ENCODE data around the gene GOLGA2.
"Not testable (repeated sequence)": the region's sequence is repeated elsewhere in the genome, so short reads cannot be mapped to it uniquely, and the experiment has no call there.

The GOLGA2 gene

GRCh38 chr9:128244837-128245231 is 31.0 kb downstream of the GOLGA2 start:
- Histone ChIP-seq H3K27ac (ENCODE audit: low read length) (no peak overlapping the region), H3K9ac (ENCODE audit: low read depth, low read length) (no peak overlapping the region)

GRCh38 chr9:128244091-128244836 is 31.5 kb downstream of the GOLGA2 start:
- Histone ChIP-seq H3K27ac (ENCODE audit: low read length) (no peak overlapping the region), H3K9me3 (ENCODE audit: insufficient read depth, low read depth, low read length) (no peaks in the 10 kb centered on the region), H3K36me3 (ENCODE audit: insufficient read depth, low read depth, low read length) (peaks cover 9% of the 10 kb centered on the region), H3K27me3 (ENCODE audit: insufficient read depth, low read length) (no peaks in the 10 kb centered on the region; the same call in 1 of the 2 replicates), H3K4me3 (ENCODE audit: low read length) (no peak overlapping the region), H3K4me1 (ENCODE audit: insufficient read depth, low read length) (peaks cover 7% of the 10 kb centered on the region), H3K9ac (ENCODE audit: low read depth, low read length) (no peak overlapping the region)

More at GRCh38 chr9:128244837-128245231, 31.0 kb downstream of the GOLGA2 start:
- Histone ChIP-seq H3K27me3 (ENCODE audit: insufficient read depth, low read length) (no peaks in the 10 kb centered on the region; the same call in 1 of the 2 replicates), H3K4me3 (ENCODE audit: low read length) (no peak overlapping the region), H3K4me1 (ENCODE audit: insufficient read depth, low read length) (peaks cover 7% of the 10 kb centered on the region), H3K36me3 (ENCODE audit: insufficient read depth, low read depth, low read length) (peaks cover 6% of the 10 kb centered on the region), H3K9me3 (ENCODE audit: insufficient read depth, low read depth, low read length) (no peaks in the 10 kb centered on the region)

DNA sequence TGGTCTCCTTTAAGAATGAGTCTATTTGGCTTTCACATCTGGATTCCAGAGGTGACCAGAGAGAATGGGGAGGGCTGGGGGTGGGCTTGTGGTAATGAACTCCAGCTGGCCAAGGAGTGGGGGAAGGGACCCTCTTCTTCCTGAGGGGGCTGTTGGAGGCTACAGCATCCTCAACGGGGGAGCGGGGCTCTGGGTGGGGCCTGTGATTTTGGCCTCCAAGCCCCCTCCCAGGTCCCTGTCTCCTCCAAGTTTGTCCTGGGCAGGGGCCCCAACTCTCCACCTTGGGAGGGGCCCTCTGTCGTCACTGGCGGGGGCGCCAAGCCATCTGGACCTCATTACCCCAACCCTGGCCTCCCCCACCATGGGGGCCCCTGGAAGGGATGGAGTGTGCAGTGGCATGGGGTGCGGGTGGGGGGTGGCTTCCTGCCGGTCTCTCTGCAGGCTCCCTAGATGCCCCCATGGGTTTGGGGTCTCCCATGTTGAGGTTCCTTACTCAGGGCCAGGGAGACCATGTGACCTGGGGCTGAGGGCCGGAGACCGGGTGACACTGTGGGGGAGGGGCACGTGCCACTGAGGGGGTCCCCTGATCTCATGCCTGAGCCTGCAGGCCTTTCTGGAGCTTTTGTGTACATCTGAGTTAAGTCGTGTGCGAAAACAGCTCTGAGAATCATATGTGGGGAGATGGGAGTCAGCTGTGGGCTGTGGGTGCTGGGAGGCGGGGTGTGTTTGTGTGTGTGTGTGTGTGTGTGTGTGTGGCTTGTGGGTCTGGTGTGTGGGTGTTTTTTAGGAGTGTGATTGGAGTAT is 32.4 kb downstream of the GOLGA2 start:
- peaks cover 9% of the 10 kb centered on the region for H3K36me3 ChIP-seq (ENCODE audit: insufficient read depth, low read depth, low read length)
- no peaks in the 10 kb centered on the region for H3K27me3 ChIP-seq (ENCODE audit: insufficient read depth, low read length)
- H3K9me3 ChIP-seq (ENCODE audit: insufficient read depth, low read depth, low read length): no peaks in the 10 kb centered on the region
- no peak overlapping the region for H3K27ac ChIP-seq (ENCODE audit: low read length)
- H3K4me3 ChIP-seq (ENCODE audit: low read length): no peak overlapping the region
- no peak overlapping the region for H3K9ac ChIP-seq (ENCODE audit: low read depth, low read length)
- peaks cover 7% of the 10 kb centered on the region for H3K4me1 ChIP-seq (ENCODE audit: insufficient read depth, low read length)

- Histone ChIP-seq H3K4me3 (ENCODE audit: low read length) (no peak overlapping the region), H3K4me1 (ENCODE audit: insufficient read depth, low read length) (peaks cover 7% of the 10 kb centered on the region), H3K27me3 (ENCODE audit: insufficient read depth, low read length) (no peaks in the 10 kb centered on the region), H3K36me3 (ENCODE audit: insufficient read depth, low read depth, low read length) (peaks cover 9% of the 10 kb centered on the region), H3K9ac (ENCODE audit: low read depth, low read length) (no peak overlapping the region), H3K27ac (ENCODE audit: low read length) (no peak overlapping the region), H3K9me3 (ENCODE audit: insufficient read depth, low read depth, low read length) (no peaks in the 10 kb centered on the region)
These were observed 33.0 kb downstream of the GOLGA2 start for GRCh38 chr9:128242828-128243214.

GRCh38 chr9:128242124-128242523 is 33.7 kb downstream of the GOLGA2 start:
- no peak overlapping the region for H3K9ac ChIP-seq (ENCODE audit: low read depth, low read length)
- peaks cover 7% of the 10 kb centered on the region for H3K4me1 ChIP-seq (ENCODE audit: insufficient read depth, low read length)
- no peak overlapping the region for H3K27ac ChIP-seq (ENCODE audit: low read length)
- no peaks in the 10 kb centered on the region for H3K9me3 ChIP-seq (ENCODE audit: insufficient read depth, low read depth, low read length)
- no peak overlapping the region for H3K4me3 ChIP-seq (ENCODE audit: low read length)
- H3K27me3 ChIP-seq (ENCODE audit: insufficient read depth, low read length): no peaks in the 10 kb centered on the region
- peaks cover 9% of the 10 kb centered on the region for H3K36me3 ChIP-seq (ENCODE audit: insufficient read depth, low read depth, low read length)

DNA sequence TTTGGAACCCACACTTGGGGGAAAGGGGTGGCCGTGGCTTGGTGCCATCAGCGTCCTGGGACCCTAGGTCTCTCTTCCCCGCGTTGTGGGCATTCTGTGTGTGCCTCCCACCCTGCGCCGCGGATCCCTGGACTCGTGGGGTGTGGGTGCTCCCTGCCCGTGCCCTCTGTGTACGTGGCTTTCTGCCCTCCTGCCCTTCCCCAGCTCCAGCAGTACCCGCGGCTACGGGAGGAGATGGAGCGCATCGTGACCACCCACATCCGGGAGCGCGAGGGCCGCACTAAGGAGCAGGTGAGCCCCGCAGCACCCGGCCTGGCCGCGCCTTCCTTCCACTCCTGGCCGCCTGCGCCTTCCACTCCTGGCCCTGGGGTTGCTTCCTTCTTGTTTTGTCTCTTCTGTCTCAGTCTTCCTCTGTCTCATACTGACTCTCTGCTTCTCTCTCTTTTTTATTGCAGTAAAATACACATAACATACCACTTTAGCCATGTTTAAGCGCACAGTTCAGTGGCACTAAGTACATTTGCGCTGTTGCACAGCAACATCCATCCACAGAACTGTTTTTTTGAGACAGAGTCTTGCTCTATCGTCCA is 41.9 kb downstream of the GOLGA2 start:
- H3K9me3 ChIP-seq (ENCODE audit: insufficient read depth, low read depth, low read length): no peaks in the 10 kb centered on the region
- no peaks in the 10 kb centered on the region for H3K4me1 ChIP-seq (ENCODE audit: insufficient read depth, low read length)
- no peak overlapping the region for H3K27ac ChIP-seq (ENCODE audit: low read length)
- 0 out of 2 replicates have a peak, but pooled peaks cover 4% of the 10 kb centered on the region for H3K36me3 ChIP-seq (ENCODE audit: insufficient read depth, low read depth, low read length)
- no peaks in the 10 kb centered on the region for H3K27me3 ChIP-seq (ENCODE audit: insufficient read depth, low read length)
- no peak overlapping the region for H3K4me3 ChIP-seq (ENCODE audit: low read length)
- H3K9ac ChIP-seq (ENCODE audit: low read depth, low read length): no peak overlapping the region

- Histone ChIP-seq H3K9ac (ENCODE audit: low read depth, low read length) (no peak overlapping the region), H3K9me3 (ENCODE audit: insufficient read depth, low read depth, low read length) (no peaks in the 10 kb centered on the region), H3K27me3 (ENCODE audit: insufficient read depth, low read length) (no peaks in the 10 kb centered on the region), H3K4me1 (ENCODE audit: insufficient read depth, low read length) (no peaks in the 10 kb centered on the region), H3K36me3 (ENCODE audit: insufficient read depth, low read depth, low read length) (0 out of 2 replicates have a peak, but pooled peaks cover 4% of the 10 kb centered on the region), H3K27ac (ENCODE audit: low read length) (no peak overlapping the region), H3K4me3 (ENCODE audit: low read length) (no peak overlapping the region)
These were observed 43.0 kb downstream of the GOLGA2 start for GRCh38 chr9:128232528-128233428.

GRCh38 chr9:128231638-128232527 is 43.9 kb downstream of the GOLGA2 start:
- Histone ChIP-seq H3K9ac (ENCODE audit: low read depth, low read length) (no peak overlapping the region), H3K36me3 (ENCODE audit: insufficient read depth, low read depth, low read length) (0 out of 2 replicates have a peak, but pooled peaks cover 2% of the 10 kb centered on the region)

DNA sequence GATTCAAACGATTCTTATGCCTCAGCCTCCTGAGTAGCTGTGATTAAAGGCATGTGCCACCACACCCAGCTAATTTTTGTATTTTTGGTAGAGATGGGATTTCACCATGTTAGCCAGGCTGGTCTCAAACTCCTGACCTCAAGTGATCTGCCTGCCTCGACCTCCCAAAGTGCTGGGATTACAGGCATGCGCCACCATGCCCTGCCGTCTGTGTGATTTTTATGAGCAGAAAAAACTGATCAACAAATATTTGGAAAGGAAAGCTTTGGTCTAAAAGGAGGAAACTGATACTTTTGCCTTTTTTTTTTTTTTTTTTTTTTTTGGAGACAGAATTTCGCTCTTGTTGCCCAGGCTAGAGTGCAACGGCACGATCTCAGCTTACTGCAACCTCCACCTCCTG is 44.9 kb downstream of the GOLGA2 start:
- not testable (repeated sequence) for H3K36me3 ChIP-seq (ENCODE audit: insufficient read depth, low read depth, low read length); H3K4me3 ChIP-seq (ENCODE audit: low read length); H3K27me3 ChIP-seq (ENCODE audit: insufficient read depth, low read length); H3K27ac ChIP-seq (ENCODE audit: low read length); H3K9ac ChIP-seq (ENCODE audit: low read depth, low read length); H3K9me3 ChIP-seq (ENCODE audit: insufficient read depth, low read depth, low read length); H3K4me1 ChIP-seq (ENCODE audit: insufficient read depth, low read length)

More at GRCh38 chr9:128231638-128232527, 43.9 kb downstream of the GOLGA2 start:
- no peak overlapping the region for H3K4me3 ChIP-seq (ENCODE audit: low read length)
- no peaks in the 10 kb centered on the region for H3K27me3 ChIP-seq (ENCODE audit: insufficient read depth, low read length)
- no peaks in the 10 kb centered on the region for H3K4me1 ChIP-seq (ENCODE audit: insufficient read depth, low read length)
- no peak overlapping the region for H3K27ac ChIP-seq (ENCODE audit: low read length)
- no peaks in the 10 kb centered on the region for H3K9me3 ChIP-seq (ENCODE audit: insufficient read depth, low read depth, low read length)

GRCh38 chr9:128226412-128226801 is 49.4 kb downstream of the GOLGA2 start:
- Histone ChIP-seq H3K4me3 (ENCODE audit: low read length) (no peak overlapping the region), H3K9me3 (ENCODE audit: insufficient read depth, low read depth, low read length) (no peaks in the 10 kb centered on the region), H3K4me1 (ENCODE audit: insufficient read depth, low read length) (no peaks in the 10 kb centered on the region), H3K27ac (ENCODE audit: low read length) (no peak overlapping the region), H3K9ac (ENCODE audit: low read depth, low read length) (no peak overlapping the region), H3K27me3 (ENCODE audit: insufficient read depth, low read length) (no peaks in the 10 kb centered on the region), H3K36me3 (ENCODE audit: insufficient read depth, low read depth, low read length) (peaks cover 6% of the 10 kb centered on the region; the same call in 1 of the 2 replicates)
